Measurements from ENCODE around the gene CIAO2A.
"Not testable (repeated sequence)": the region's sequence is repeated elsewhere in the genome, so short reads cannot be mapped to it uniquely, and the experiment has no call there.

Gene CIAO2A

DNA sequence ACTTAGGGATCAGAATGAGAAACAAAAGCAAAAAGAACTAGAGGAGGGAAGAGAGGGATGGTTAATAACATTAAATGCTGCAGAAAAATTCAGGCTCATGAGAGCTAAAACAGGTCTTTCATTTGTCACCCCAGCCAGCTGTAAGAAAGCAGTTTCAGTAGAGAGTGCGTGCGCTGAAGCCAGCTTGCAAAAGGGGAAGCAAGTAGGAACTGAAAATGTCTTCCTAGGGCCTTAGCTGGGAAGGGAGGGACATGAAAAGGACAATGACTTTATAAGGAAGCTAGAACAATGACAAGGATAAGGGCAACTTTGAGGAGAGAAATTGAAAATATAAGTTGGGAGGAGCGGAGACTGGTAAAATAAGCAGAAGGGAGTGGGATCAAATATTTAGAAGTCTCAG is 3.1 kb downstream of the CIAO2A start:
- ChIA-PET POLR2A (no interaction called here), CTCF (no interaction called here)
- no peak for DNase-seq (ENCODE audit: extremely low spot score)
- TF ChIP-seq LEF1 (IDR thresholded peaks at IDR 0.05; ENCODE audit: borderline replicate concordance) (no peak), NFRKB (IDR thresholded peaks at IDR 0.05) (no peak), FOXK2 (IDR thresholded peaks at IDR 0.05) (no peak), BHLHE40 (IDR thresholded peaks at IDR 0.05; ENCODE audit: borderline replicate concordance) (no peak), SP1 (IDR thresholded peaks at IDR 0.05) (no peak), SUZ12 (IDR thresholded peaks at IDR 0.05) (no peak), FOXM1 (IDR thresholded peaks at IDR 0.05; ENCODE audit: borderline replicate concordance) (no peak), ARNT (IDR thresholded peaks at IDR 0.05) (no peak), ZNF384 (IDR thresholded peaks at IDR 0.05) (no peak), FOXA1 (IDR thresholded peaks at IDR 0.05) (no peak), CTBP1 (IDR thresholded peaks at IDR 0.05; ENCODE audit: borderline replicate concordance) (no peak)
- TF ChIP-seq, protein P1, sequence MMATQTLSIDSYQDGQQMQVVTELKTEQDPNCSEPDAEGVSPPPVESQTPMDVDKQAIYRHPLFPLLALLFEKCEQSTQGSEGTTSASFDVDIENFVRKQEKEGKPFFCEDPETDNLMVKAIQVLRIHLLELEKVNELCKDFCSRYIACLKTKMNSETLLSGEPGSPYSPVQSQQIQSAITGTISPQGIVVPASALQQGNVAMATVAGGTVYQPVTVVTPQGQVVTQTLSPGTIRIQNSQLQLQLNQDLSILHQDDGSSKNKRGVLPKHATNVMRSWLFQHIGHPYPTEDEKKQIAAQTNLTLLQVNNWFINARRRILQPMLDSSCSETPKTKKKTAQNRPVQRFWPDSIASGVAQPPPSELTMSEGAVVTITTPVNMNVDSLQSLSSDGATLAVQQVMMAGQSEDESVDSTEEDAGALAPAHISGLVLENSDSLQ (IDR thresholded peaks at IDR 0.05) = no peak

DNA sequence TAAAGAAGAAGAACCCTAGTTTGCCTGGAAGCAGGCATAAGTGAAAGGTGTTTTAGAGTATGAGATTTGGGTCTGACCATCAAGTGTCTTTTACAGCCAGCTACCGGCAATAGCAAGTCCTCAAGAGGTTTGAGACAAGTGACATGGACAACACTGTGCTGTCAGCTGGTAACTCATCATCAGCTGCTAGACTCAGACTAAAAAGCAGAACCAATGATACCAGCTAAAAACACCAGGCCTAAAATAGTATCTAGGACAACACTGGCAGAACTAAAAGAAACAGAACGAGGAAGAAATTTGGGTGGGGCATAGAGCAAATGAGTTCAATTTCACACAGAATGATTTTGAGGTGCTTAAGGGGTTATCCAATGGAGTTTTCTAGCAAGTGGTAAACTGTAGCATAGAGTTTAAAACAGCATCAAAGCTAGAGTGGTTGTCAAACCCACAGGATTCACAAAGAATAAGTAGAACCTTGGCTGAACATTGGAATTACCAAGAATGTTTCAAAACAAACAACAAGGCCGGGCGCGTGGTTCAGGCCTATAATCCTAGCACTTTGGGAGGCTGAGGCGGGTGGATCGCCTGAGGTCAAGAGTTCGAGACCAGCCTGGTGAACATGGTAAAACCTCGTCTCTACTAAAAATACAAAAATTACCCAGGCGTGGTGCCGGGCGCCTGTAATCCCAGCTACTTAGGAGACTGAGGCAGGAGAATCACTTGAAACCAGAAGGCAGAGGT is 3.9 kb downstream of the CIAO2A start:
- TF ChIP-seq ELF4 (IDR thresholded peaks at IDR 0.05) = no peak
- TF ChIP-seq FOXK2 (IDR thresholded peaks at IDR 0.05) = no peak
- no peak for TF ChIP-seq LEF1 (IDR thresholded peaks at IDR 0.05; ENCODE audit: borderline replicate concordance)
- TF ChIP-seq CTBP1 (IDR thresholded peaks at IDR 0.05; ENCODE audit: borderline replicate concordance) = no peak
- no peak for TF ChIP-seq FOXA1 (IDR thresholded peaks at IDR 0.05)
- no peak for TF ChIP-seq FOXM1 (IDR thresholded peaks at IDR 0.05; ENCODE audit: borderline replicate concordance)
- TF ChIP-seq TARDBP (IDR thresholded peaks at IDR 0.05) = no peak
- no peak for TF ChIP-seq SUZ12 (IDR thresholded peaks at IDR 0.05)
- TF ChIP-seq, protein P1 (IDR thresholded peaks at IDR 0.05) = no peak
- no peak for TF ChIP-seq SP1 (IDR thresholded peaks at IDR 0.05)
- TF ChIP-seq L3MBTL2 (conservative IDR thresholded peaks at IDR 0.05) = no peak
- no peak for TF ChIP-seq BHLHE40 (IDR thresholded peaks at IDR 0.05; ENCODE audit: borderline replicate concordance)
- TF ChIP-seq ARNT (IDR thresholded peaks at IDR 0.05) = no peak
- TF ChIP-seq NFRKB (IDR thresholded peaks at IDR 0.05) = no peak
- ChIA-PET POLR2A (no interaction called here), CTCF (no interaction called here)
- no peak for DNase-seq (ENCODE audit: extremely low spot score)

DNA sequence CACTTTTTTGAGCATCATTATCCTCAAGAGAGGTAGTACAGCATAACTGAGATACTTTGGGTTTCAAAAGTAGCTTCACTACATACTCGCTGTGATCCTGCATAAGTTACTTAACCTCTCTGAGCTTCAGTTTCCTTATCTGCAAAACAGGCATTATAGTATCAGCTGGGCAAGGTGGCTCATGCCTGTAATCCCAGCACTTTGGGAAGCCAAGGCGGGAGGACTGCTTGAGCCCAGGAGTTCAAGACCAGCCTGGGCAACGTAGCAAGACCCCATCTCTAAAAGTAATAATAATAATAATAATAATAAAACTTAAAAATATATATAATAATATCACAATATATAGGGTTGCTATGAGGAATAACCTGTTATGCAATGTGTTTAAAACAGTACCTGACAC is 10.9 kb downstream of the CIAO2A start:
- no peak for DNase-seq (ENCODE audit: extremely low spot score)
- CTCF ChIA-PET = no interaction called here
- POLR2A ChIA-PET = interaction anchor here (1.8 kb wide), 1 partner anchor 10 kb away, joined by 8 read pairs; the partner anchor contains the start of gene CIAO2A
- TF ChIP-seq ARNT (IDR thresholded peaks at IDR 0.05) (no peak), L3MBTL2 (conservative IDR thresholded peaks at IDR 0.05) (no peak), BHLHE40 (IDR thresholded peaks at IDR 0.05; ENCODE audit: borderline replicate concordance) (no peak), ELF4 (IDR thresholded peaks at IDR 0.05) (no peak), SUZ12 (IDR thresholded peaks at IDR 0.05) (no peak), CTBP1 (IDR thresholded peaks at IDR 0.05; ENCODE audit: borderline replicate concordance) (no peak), FOXK2 (IDR thresholded peaks at IDR 0.05) (no peak), FOXM1 (IDR thresholded peaks at IDR 0.05; ENCODE audit: borderline replicate concordance) (no peak), LEF1 (IDR thresholded peaks at IDR 0.05; ENCODE audit: borderline replicate concordance) (no peak), ZNF384 (IDR thresholded peaks at IDR 0.05) (no peak), TARDBP (IDR thresholded peaks at IDR 0.05) (no peak), HDGF (IDR thresholded peaks at IDR 0.05; ENCODE audit: borderline replicate concordance) (no peak), NFRKB (IDR thresholded peaks at IDR 0.05) (no peak), FOXA1 (IDR thresholded peaks at IDR 0.05) (no peak), SP1 (IDR thresholded peaks at IDR 0.05) (no peak)
- TF ChIP-seq, protein P1 (IDR thresholded peaks at IDR 0.05) = no peak

DNA sequence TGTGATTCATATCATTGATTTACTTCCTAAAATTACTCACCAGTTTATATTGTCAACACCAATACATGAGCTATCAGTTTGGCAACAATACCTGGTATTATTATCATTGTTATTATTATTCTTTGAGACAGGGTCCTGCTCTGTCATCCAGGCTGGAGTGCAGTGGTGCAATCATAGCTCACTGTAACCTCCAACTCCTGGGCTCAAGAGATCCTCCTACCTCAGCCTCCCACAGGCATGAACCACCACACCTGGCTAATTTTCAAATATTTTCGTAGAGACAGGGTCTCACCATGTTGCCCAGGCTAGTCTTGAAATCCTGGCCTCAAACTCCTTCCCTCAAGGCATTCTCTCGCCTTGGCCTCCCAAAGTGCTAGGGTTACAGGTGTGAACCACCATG is 20.1 kb downstream of the CIAO2A start:
- POLR2A ChIA-PET; DNase-seq (ENCODE audit: extremely low spot score); CTCF ChIA-PET: not testable (repeated sequence)

DNA sequence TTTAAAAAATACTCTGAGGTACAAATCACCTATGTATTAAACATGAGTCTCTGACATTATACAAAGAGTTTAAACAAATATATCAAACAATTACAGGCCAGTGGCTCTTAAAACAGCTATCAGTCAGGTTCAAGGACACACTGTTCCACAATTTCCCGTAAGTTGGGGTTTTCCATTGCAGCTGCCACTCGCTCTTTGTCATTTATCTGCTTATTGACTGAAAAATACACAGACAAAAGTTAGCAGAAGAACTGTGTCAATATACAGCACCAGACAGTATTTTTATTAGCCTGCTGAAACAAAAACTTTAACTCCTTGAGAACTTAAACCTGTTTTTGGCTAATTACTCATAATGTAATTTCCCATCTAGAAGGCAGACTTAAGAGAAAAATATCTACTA is 20.8 kb downstream of the CIAO2A start:
- TF ChIP-seq CTBP1 (IDR thresholded peaks at IDR 0.05; ENCODE audit: borderline replicate concordance) (no peak), HDGF (IDR thresholded peaks at IDR 0.05; ENCODE audit: borderline replicate concordance) (no peak), ARNT (IDR thresholded peaks at IDR 0.05) (no peak), ZNF384 (IDR thresholded peaks at IDR 0.05) (no peak), FOXK2 (IDR thresholded peaks at IDR 0.05) (no peak), FOXA1 (IDR thresholded peaks at IDR 0.05) (no peak), FOXM1 (IDR thresholded peaks at IDR 0.05; ENCODE audit: borderline replicate concordance) (no peak), SUZ12 (IDR thresholded peaks at IDR 0.05) (no peak), L3MBTL2 (conservative IDR thresholded peaks at IDR 0.05) (no peak), NFRKB (IDR thresholded peaks at IDR 0.05) (no peak), SP1 (IDR thresholded peaks at IDR 0.05) (no peak), LEF1 (IDR thresholded peaks at IDR 0.05; ENCODE audit: borderline replicate concordance) (no peak), TARDBP (IDR thresholded peaks at IDR 0.05) (no peak), BHLHE40 (IDR thresholded peaks at IDR 0.05; ENCODE audit: borderline replicate concordance) (no peak), ELF4 (IDR thresholded peaks at IDR 0.05) (no peak)
- TF ChIP-seq, protein P1 (IDR thresholded peaks at IDR 0.05) = no peak
- ChIA-PET CTCF (no interaction called here), POLR2A (no interaction called here)
- no peak for DNase-seq (ENCODE audit: extremely low spot score)
